AML-193 (cell line): ENCODE data around the gene PARVB.

Source experiments
- DNase-seq, 2 experiments: peaks; one replicate each; lab custom pipeline; 2025; lab: John Stamatoyannopoulos, UW

PARVB gene

DNA sequence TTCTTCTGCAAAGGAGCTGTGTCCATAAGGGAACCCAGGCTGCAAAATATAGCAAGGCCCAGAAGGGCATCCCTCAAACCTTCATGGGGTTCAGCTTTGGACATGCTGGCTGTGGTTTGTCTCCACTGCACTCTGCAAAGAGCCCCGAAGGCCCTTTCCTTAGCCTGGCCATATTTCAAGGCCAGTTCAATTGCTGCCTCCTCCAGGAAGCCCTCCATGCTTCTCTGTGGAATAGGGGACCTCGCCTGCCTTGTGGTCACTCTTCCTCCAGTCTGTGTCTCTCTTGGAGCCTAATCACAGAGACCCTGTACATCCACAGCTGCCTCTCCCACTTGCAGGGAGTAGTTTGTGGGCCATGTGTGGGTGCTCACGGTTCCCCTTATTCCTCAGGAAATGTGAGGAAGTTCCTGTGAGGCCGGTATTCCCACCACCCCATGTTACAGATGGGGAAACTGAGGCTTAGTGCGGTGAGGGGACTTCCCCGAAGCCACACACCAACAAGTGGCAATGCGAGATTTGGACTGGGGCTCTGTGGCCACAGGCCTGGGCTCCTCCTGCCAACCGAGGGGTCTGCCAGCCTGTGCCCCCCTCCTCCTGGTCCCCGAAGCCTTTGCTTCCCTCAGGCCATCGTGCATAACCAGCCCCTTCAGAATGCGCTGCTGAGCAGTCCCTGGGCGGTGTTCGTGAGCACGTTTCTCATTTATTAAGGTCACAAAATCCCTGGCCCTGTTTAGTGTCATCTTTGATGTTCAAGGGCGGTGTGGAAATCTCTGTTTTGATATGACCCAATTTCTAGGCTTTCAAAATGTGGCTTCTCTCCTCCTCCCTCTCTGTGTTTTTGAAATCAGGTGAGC, 65.8 kb downstream of the PARVB start:
- no peak for DNase-seq

- no peak for DNase-seq
These were observed 66.4 kb downstream of the PARVB start for GRCh38 chr22:44090571-44090905.

GRCh38 chr22:44091021-44091721, 67.1 kb downstream of the PARVB start:
- DNase-seq, result peak; percentile 14 to 21

DNA sequence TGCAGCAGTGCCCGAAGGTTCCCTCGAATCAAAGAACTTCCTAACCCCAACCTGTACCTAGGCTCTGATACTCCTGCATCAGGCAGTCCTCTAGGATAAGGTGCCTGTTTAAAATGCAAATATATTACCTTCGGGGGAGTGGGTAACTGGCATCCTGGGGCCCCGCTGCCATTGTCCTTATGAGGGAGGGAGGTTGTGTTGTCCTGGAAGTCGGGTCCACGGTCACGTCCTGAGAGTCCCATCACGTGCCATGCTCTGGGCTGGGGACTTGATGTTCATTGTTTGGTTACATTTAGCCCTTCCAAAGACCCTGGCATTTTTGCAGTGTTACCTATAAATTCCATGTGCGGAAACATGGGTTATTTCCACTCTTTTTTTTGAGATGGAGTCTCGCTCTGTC, 67.6 kb downstream of the PARVB start:
- no peak for DNase-seq

DNA sequence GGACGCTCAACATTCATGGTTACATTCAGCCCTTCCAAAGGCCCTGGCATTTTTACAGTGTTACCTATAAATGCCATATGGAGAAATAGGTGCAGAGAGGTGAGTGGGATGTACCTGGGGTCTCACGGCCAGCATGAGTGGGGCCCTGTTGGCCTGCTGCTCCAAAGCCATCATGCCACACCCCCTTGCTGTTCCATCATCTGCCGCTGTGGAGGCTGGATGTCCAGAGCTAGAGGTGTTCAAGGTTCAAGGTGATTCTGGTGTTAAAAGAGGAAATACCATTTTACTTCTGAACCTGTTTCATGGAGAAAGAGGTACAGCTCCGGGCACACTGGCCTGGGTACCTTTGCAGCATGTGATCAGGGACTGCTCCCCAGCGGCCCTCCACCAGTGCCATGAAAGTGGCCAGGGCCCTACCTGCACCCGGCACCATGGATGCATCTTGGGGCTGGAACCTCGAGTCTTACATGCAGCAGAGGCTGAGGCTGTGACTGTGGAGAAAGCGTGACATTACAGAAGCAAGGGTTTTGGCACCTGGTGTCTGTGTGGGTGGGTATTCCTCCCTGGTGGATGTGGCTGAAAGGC, 68.6 kb downstream of the PARVB start:
- DNase-seq, result no peak

DNA sequence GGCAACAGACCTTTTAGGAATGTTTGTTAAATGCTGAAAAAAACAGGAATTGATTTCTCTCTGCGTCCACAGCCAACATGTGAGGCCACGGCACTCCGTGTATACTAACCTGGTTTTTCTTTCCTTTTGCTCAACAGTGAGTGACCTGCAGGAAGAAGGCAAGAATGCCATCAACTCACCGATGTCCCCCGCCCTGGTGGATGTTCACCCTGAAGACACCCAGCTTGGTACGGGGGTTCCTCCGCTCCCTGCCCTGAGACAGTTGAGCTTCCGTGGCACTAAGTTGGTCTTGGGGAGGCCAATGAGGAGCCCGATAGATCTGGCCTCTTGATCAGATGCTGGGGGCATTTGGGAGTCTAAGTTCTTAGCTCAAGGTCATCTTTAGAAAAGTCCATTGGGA, 69.7 kb downstream of the PARVB start:
- no peak for DNase-seq

DNA sequence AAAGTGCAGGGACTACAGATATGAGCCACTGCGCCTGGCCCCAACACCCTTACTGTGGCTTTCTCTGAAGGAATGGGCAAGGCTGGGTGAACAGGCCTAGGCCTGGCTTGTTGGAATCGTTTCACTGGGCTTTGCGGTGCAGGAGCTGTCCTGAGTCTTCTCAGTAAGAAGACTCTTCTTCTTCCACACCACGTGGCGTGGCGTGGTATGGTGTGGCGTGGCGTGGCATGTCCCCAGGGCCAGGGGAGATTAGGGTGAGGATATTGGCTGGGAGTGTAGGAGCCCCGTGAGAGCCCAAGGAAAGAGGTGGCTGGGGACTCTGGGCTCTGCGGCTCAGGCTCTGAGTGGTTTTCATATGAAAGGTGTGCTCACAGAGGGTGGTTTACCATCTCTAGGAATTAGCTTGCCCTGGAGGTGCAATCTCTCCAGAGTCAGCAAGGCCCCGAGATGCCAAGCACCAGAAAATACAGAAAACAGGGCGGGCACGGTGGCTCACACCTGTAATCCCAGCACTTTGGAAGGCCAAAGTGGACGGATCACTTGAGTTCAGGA, 70.7 kb downstream of the PARVB start:
- no peak for DNase-seq

GRCh38 chr22:44096736-44097135, 72.6 kb downstream of the PARVB start:
- DNase-seq, result no peak

GRCh38 chr22:44097263-44098020, 73.3 kb downstream of the PARVB start:
- DNase-seq, result no peak

- no peak for DNase-seq
These were observed 74.1 kb downstream of the PARVB start for GRCh38 chr22:44098021-44098739.

DNA sequence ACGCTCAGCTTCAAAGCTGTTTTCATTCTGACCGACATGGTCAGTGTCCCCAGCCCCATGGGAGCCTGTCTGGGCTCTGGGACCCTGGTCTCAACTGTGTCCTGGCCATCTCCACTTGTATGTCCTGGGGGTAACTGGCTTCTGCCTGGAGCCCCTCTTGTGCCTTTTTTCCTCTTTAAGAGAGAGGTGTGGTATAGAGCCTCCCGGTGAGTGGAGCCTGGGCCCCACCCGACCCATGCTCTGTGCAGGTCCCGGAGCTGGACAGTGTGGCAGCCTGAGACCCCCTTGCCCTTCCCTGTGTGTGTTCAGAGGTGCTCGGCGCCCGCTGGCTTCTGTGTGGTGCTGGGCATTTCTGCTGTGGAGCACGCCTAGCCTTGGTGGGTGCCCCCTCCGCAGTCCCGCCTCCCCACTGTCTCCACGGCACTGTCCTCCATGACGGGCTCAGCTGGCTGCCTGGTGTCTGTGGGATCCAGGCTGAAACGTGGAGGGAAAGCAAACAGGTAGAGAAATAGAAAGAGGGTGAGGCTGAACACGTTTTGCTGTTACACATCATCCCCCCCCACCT, 74.9 kb downstream of the PARVB start:
- DNase-seq, result no peak

- no peak for DNase-seq
These were observed 75.6 kb downstream of the PARVB start for GRCh38 chr22:44099696-44100095.

GRCh38 chr22:44100411-44100810, 76.3 kb downstream of the PARVB start:
- DNase-seq, result no peak

DNA sequence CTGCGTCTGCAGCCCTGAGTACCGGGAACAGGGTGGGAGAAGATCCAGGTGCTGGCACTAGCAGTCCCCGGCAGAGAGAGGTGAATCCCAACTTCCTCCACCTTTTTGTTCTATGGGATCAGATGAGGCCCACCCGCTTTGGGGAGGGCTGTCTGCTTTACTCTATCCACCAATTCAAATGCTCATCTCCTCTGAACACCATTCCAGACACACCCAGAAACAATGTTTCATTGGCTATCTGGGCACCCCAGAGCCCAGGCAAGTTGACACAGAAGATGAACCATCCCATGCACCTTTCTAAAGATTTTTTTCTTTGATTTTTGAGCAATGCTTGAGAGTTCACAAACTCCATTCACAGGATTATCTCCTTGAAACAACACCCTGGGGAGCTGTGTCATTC, 78.0 kb downstream of the PARVB start:
- no peak for DNase-seq

DNA sequence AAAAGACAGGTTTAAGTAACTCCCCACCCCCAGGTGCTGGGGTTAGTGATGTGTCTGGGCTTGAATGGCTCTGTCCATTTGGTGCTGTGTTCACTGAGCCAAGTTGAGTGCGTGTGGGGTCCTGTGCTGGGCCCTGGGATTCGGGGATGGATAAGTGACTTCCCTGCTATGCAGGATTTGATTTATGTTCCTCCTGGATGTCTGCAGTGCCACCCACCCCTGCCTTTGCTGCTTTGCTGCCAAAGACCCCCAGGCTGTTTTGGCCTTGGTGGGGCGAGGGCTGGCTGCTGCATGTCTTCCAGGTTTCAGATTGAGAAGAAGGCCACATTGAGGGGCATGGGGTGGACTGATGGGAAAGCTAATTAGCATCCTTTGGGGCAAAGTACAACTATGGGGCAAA, 78.8 kb downstream of the PARVB start:
- DNase-seq, result no peak

GRCh38 chr22:44103735-44104480, 79.8 kb downstream of the PARVB start:
- DNase-seq, result no peak

DNA sequence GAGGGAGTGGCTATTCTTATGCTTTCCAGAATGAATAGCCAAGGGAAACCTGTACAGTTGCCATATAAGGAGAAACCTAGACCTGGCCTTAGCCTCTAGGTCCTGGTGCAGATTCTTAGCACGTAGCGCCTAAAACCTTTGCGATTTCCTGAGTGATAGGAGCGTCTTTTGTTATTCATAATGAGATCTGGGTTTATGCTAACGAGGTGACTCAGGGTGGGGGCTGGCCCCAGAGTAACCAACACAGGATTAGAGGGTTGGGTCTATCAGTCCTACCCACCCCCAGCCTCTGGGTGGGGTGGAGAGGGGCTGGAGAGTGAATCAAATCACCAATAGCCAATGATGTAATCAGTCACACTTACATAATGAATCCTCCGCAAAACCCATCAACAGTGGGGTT, 83.2 kb downstream of the PARVB start:
- no peak for DNase-seq

GRCh38 chr22:44108076-44108475, 84.0 kb downstream of the PARVB start:
- no peak for DNase-seq

DNA sequence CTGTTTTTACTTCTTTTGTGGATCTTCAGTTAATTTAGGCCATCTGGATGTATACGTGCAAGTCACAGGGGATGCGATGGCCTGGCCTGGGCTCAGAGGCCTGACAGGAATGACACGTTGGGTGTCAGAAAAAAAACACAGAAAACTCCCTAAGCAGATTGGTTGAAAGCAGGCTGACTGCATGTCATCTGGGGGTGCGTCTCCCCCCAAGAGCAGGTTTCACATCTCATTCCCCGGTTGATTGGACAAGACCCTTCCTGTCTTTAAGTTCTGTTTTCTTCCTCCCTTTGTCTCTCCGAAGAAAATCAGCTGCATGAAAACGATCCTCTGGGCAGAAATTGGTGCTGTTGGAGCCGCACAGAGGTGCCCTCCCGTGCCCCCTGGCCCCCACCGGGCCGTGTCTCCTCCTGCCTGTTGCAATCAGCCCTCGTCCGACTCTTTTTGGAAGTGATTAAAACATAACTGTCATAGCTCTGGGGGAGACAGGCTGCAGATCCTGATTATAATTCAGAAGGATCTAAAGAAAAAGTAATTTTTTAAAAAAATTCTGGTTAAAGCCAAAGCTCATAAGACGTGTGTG, 84.8 kb downstream of the PARVB start:
- no peak for DNase-seq

DNA sequence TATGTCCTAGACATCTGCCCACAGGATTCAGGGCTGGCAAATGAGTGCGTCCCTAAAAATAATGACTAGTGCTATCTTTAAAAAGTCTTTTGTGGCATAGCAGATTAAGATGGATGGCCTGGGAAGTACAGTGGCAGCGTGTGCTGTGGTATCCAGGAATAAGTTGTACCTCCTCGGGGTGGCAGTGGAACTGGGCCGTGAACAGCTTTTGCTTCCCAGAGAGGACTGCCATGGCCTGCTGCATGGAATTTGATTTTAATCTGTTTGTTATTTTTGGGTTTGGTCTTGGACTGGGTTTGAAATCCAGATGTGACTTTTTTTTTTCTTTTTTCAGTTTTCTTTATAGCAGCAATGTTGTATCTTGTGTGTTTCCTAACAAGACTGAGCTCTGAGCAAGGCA, 85.3 kb downstream of the PARVB start:
- DNase-seq, result no peak
